HepG2 (cell line): Measurements from ENCODE around the gene CALM1. TPM values are rescaled to one million over a fixed set of nuclear protein-coding genes. Genes with fewer than 3 reads are reported as not detected.

ENCODE experiments used
- ATAC-seq: fragments of 200-7000 bp; cut with Tn5 transposase; 3 replicates; pipeline ENCODE4 v1.9.1; 2020; ENCODE audit warnings: mild to moderate bottlenecking, moderate library complexity
- BruUV-seq: library from RNA; stranded (reverse); fragments of 400-500 nt; replicated peaks from 2 replicates; lab custom pipeline; 2021; lab: Mats Ljungman, UMichigan
- CTCF ChIA-PET: fragments of 300-600 bp; formaldehyde crosslinking; extraction: SDS; loops from one replicate; lab custom pipeline; 2021; ENCODE audit warnings: low total read pairs, inconsistent platforms, low intra/inter-chr PET ratio; lab: Yijun Ruan, JAX
- POLR2A ChIA-PET: fragments of 350-600 bp; sonication (Branson Sonifier 250); formaldehyde crosslinking; loops from one replicate; lab custom pipeline; 2020; ENCODE audit warnings: antibody characterized with exemption, inconsistent platforms; lab: Yijun Ruan, JAX
- DNase-seq: peaks from one replicate; pipeline ENCODE4 v3.0.0-alpha.2; 2015; ENCODE audit warnings: low spot score
- FAIRE-seq: peaks from 3 replicates; lab custom pipeline; 2011; peaks lifted over from hg19 to GRCh38; lab: Jason Lieb, UNC
- H2AFZ ChIP-seq: one replicate; pipeline ENCODE4 v1.6.1; 2011; ENCODE audit warnings: low read length, inconsistent platforms
- H3K27ac ChIP-seq: fragments of 300-600 bp; 3 replicates; pipeline ENCODE4 v1.8.0; 2011; ENCODE audit warnings: mixed run types, mild to moderate bottlenecking, mixed read lengths, low read length, inconsistent platforms; ENCODE audit not compliant: insufficient read depth; ENCODE audit errors: extremely low read length
- H3K27me3 ChIP-seq, 2 experiments: fragments of 200-600 bp in 1 of 2; 2 replicates in 1 of 2; 3 replicates in 1 of 2; pipeline versions ENCODE4 v1.6.0 to v1.8.0; 2011; ENCODE audit warnings: low read length in 2 of 2, mild to moderate bottlenecking in 2 of 2, moderate library complexity in 2 of 2, inconsistent platforms in 1 of 2; ENCODE audit not compliant: insufficient read depth in 2 of 2, control insufficient read depth in 1 of 2
- H3K36me3 ChIP-seq, 2 experiments: fragments of 200-600 bp in 1 of 2; replicated peaks in 1 of 2; 2 replicates in 1 of 2; 3 replicates in 1 of 2; pipeline versions ENCODE4 v1.5.1 to v1.8.0; 2011; ENCODE audit warnings: low read length in 2 of 2, inconsistent platforms in 1 of 2; ENCODE audit not compliant: insufficient read depth in 2 of 2, control insufficient read depth in 1 of 2
- H3K4me1 ChIP-seq: 2 replicates; pipeline ENCODE4 v1.5.1; 2012; ENCODE audit warnings: low read length, inconsistent platforms; ENCODE audit not compliant: insufficient read depth
- H3K4me2 ChIP-seq: 2 replicates; pipeline ENCODE4 v1.6.0; 2011; ENCODE audit warnings: low read depth, low read length, inconsistent platforms
- H3K4me3 ChIP-seq, 3 experiments: fragments of 200-600 bp in 1 of 3; sonication (generic), shearing (Covaris generic) in 1 of 3; replicated peaks in 1 of 3; 2 replicates each; pipeline ENCODE4 v1.5.1; 2011 to 2016; ENCODE audit warnings: low read length in 3 of 3, inconsistent platforms in 2 of 3, low read depth in 2 of 3, mild to moderate bottlenecking in 2 of 3, control low read depth in 1 of 3, mixed read lengths in 1 of 3; ENCODE audit not compliant: insufficient read depth in 1 of 3
- H3K79me2 ChIP-seq: one replicate; pipeline ENCODE4 v1.6.1; 2011; ENCODE audit warnings: low read length, inconsistent platforms; ENCODE audit not compliant: insufficient read depth
- H3K9ac ChIP-seq: 2 replicates; pipeline ENCODE4 v1.6.0; 2011; ENCODE audit warnings: mild to moderate bottlenecking, low read depth, low read length, inconsistent platforms; ENCODE audit not compliant: insufficient read depth
- H3K9me3 ChIP-seq: 2 replicates; pipeline ENCODE4 v1.5.1; 2012; ENCODE audit warnings: mild to moderate bottlenecking, low read length
- H4K20me1 ChIP-seq: 2 replicates; pipeline ENCODE4 v1.6.0; 2011; ENCODE audit warnings: inconsistent platforms, mild to moderate bottlenecking, low read length, moderate library complexity; ENCODE audit not compliant: insufficient read depth
- DBP ChIP-seq: sonication (generic); formaldehyde crosslinking; IDR thresholded peaks from 2 replicates; pipeline ENCODE4 v1.4.0; 2020; ENCODE audit warnings: missing genetic modification reagents; ENCODE audit errors: not compliant biosample characterization
- WGBS: methylation state at CpG from one replicate; pipeline ENCODE4 v1.1.6; 2017; ENCODE audit warnings: low lambda C conversion rate; 5-methylcytosine and 5-hydroxymethylcytosine counted together
- in situ Hi-C: cut with HindIII; loops from 2 replicates; pipeline ENCODE4 v1.10.0; 2017; ENCODE audit warnings: low pct_unique_long_range_greater_than_20kb; ENCODE audit not compliant: extremely low pct_ligation_motif_present
- intact Hi-C: fragments of 100-400 bp; cut with micrococcal nuclease; formaldehyde crosslinking; loops from one replicate; pipeline ENCODE4 v1.10.0; 2022; ENCODE audit not compliant: unreplicated experiment
- polyA plus RNA-seq, 8 experiments: library from polyadenylated mRNA; depleted of rRNA in 3 of 8; stranded (reverse) in 7 of 8; unstranded in 1 of 8; fragments of >200 nt; fragmentation: Illumina TruSeq in 4 of 8; extraction: Trizol in 4 of 8; gene quantifications; 2 replicates each; pipeline versions ENCODE4 v1.2.1 to v1.2.3, GENCODE V29; 2011 to 2016; ENCODE audit warnings: low read depth in 4 of 8, missing spikeins in 1 of 8, mixed read lengths in 1 of 8; ENCODE audit not compliant: insufficient read depth in 1 of 8
- total RNA-seq, 5 experiments: library from RNA; depleted of rRNA; stranded (reverse); fragments of >200 nt; fragmentation: Illumina TruSeq; extraction: Trizol; gene quantifications; 2 replicates each; pipeline ENCODE4 v1.2.3, GENCODE V29; 2016; ENCODE audit warnings: low read depth in 1 of 5
- TF ChIP-seq, protein P1 (sequence below): sonication (generic); formaldehyde crosslinking; IDR thresholded peaks from 2 replicates; pipeline ENCODE4 v1.4.0; 2020; ENCODE audit warnings: missing genetic modification reagents
- TF ChIP-seq, protein P2 (sequence below): sonication (generic); formaldehyde crosslinking; IDR thresholded peaks from 2 replicates; pipeline ENCODE4 v1.4.0; 2020; ENCODE audit warnings: missing genetic modification reagents, borderline replicate concordance

CALM1 gene
- total and polyA plus RNA-seq, 2 of the 13 experiments (the other 11 are each of a cell fraction or from before 2014, with no cell fraction given), result 110 to 238 TPM

DNA sequence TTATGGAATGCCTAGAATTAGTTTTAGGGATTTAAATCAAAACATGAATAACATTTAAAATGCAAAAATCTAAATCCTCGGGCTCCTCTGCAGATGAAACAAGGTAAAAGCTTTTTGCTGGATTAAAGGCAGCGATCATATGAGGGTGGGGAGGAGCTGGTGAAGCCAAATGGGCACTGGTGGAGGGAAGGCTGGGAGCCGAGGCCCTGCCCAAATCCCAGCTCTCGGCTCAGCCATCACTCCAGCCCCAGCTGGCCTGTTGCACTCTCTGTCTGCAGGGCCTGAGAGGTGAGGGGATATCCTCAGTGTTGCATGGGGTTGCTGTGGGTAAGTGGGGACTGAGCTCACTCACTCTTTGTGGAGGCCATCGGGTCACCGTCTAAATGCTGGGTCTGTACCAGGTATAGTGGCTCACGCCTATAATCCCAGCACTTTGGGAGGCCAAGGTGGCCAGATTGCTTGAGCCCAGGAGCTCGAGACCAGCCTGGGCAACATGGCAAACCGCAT lies 28.6 kb downstream of the CALM1 start (continued):
- no peak for TF ChIP-seq DBP (CRISPR knock-in tag)

GRCh38 chr14:90426031-90426540 lies 29.3 kb downstream of the CALM1 start:
- POLR2A ChIA-PET, result no interaction called here
- in situ Hi-C loops, result no loop called here
- no peaks in the 10 kb centered on the region for H3K36me3 ChIP-seq
- H4K20me1 ChIP-seq, result no peaks in the 10 kb centered on the region
- H3K27ac ChIP-seq, result no peak overlapping the region
- peaks cover 8% of the 10 kb centered on the region for H3K4me1 ChIP-seq
- BruUV-seq, result no TSS peak
- no peak overlapping the region for H3K4me2 ChIP-seq
- ATAC-seq (no peak), DNase-seq (no peak), FAIRE-seq (no peak)
- CTCF ChIA-PET, result no interaction called here
- H3K9me3 ChIP-seq, result no peaks in the 10 kb centered on the region
- TF ChIP-seq, protein P1, sequence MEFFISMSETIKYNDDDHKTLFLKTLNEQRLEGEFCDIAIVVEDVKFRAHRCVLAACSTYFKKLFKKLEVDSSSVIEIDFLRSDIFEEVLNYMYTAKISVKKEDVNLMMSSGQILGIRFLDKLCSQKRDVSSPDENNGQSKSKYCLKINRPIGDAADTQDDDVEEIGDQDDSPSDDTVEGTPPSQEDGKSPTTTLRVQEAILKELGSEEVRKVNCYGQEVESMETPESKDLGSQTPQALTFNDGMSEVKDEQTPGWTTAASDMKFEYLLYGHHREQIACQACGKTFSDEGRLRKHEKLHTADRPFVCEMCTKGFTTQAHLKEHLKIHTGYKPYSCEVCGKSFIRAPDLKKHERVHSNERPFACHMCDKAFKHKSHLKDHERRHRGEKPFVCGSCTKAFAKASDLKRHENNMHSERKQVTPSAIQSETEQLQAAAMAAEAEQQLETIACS (CRISPR knock-in tag), result no peak
- TF ChIP-seq, protein P2, sequence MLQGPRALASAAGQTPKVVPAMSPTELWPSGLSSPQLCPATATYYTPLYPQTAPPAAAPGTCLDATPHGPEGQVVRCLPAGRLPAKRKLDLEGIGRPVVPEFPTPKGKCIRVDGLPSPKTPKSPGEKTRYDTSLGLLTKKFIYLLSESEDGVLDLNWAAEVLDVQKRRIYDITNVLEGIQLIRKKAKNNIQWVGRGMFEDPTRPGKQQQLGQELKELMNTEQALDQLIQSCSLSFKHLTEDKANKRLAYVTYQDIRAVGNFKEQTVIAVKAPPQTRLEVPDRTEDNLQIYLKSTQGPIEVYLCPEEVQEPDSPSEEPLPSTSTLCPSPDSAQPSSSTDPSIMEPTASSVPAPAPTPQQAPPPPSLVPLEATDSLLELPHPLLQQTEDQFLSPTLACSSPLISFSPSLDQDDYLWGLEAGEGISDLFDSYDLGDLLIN, result no peak
- intact Hi-C loops, result no loop called here
- H3K4me3 ChIP-seq, result no peak overlapping the region
- H2AFZ ChIP-seq, result no peak overlapping the region
- H3K79me2 ChIP-seq, result no peaks in the 10 kb centered on the region
- 24% methylated on average over 6 of the region's 10 CpGs for WGBS
- H3K9ac ChIP-seq, result no peak overlapping the region
- peaks cover 4 to 20% of the 10 kb centered on the region in 2 experiments; a peak in 2 of 5 replicates for H3K27me3 ChIP-seq
